SK-N-SH (cell line): Measurements from ENCODE around the gene TSHZ2. TPM values are rescaled to one million over a fixed set of nuclear protein-coding genes. Genes with fewer than 3 reads are reported as not detected.

Source experiments
- CTCF ChIA-PET: fragments of 300-600, 350-600 bp; formaldehyde crosslinking; extraction: SDS; loops from one replicate; lab custom pipeline; 2021; lab: Yijun Ruan, JAX
- POLR2A ChIA-PET: fragments of 350-600 bp; sonication (Branson Sonifier 250); formaldehyde crosslinking; extraction: SDS; loops from one replicate; lab custom pipeline; 2020; ENCODE audit warnings: antibody characterized with exemption, inconsistent platforms; lab: Yijun Ruan, JAX
- DNase-seq: peaks from one replicate; pipeline ENCODE4 v3.0.0; 2012
- H2AFZ ChIP-seq: fragments of 200-600 bp; sonication (generic); 2 replicates; pipeline ENCODE4 v1.8.1; 2016; ENCODE audit warnings: antibody characterized with exemption, mild to moderate bottlenecking, low read depth
- H3F3A ChIP-seq: fragments of 200-600 bp; sonication (generic); replicated peaks from 2 replicates; pipeline ENCODE3; 2016; ENCODE audit warnings: antibody characterized with exemption, mild to moderate bottlenecking; ENCODE audit not compliant: insufficient read depth
- H3K27ac ChIP-seq, 2 experiments: fragments of 200-500 bp in 1 of 2; fragments of 200-600 bp in 1 of 2; sonication (Bioruptor generic) in 1 of 2; sonication (generic), shearing (Covaris generic) in 1 of 2; 2 replicates each; pipeline versions ENCODE4 v1.5.1 to v1.6.1; 2014 to 2016; ENCODE audit warnings: low read depth in 2 of 2, inconsistent platforms in 1 of 2, low read length in 1 of 2, mild to moderate bottlenecking in 1 of 2, mixed read lengths in 1 of 2
- H3K27me3 ChIP-seq: fragments of 200-600 bp; sonication (generic), shearing (Covaris generic); 2 replicates; pipeline ENCODE4 v1.6.1; 2016; ENCODE audit warnings: mixed run types; ENCODE audit not compliant: insufficient read depth
- H3K36me3 ChIP-seq, 2 experiments: fragments of 200-500 bp in 1 of 2; fragments of 200-600 bp in 1 of 2; sonication (Bioruptor generic) in 1 of 2; sonication (generic) in 1 of 2; replicated peaks in 1 of 2; 2 replicates each; pipeline versions ENCODE3 to v1.5.1; 2014 to 2016; ENCODE audit warnings: low read length in 1 of 2, mild to moderate bottlenecking in 1 of 2; ENCODE audit not compliant: insufficient read depth in 2 of 2, control insufficient read depth in 1 of 2
- H3K4me1 ChIP-seq, 2 experiments: fragments of 200-500 bp in 1 of 2; fragments of 200-600 bp in 1 of 2; sonication (Bioruptor generic) in 1 of 2; sonication (generic), shearing (Covaris generic) in 1 of 2; 2 replicates each; pipeline versions ENCODE4 v1.5.1 to v1.6.1; 2014 to 2016; ENCODE audit warnings: low read depth in 1 of 2, low read length in 1 of 2, mixed run types in 1 of 2; ENCODE audit not compliant: insufficient read depth in 2 of 2, control insufficient read depth in 1 of 2
- H3K4me2 ChIP-seq: fragments of 200-600 bp; sonication (generic), shearing (Covaris generic); 2 replicates; pipeline ENCODE4 v1.6.1; 2017; ENCODE audit warnings: mixed run types
- H3K4me3 ChIP-seq, 2 experiments: fragments of 200-500 bp in 1 of 2; fragments of 200-600 bp in 1 of 2; sonication (Bioruptor generic) in 1 of 2; sonication (generic), shearing (Covaris generic) in 1 of 2; 2 replicates each; pipeline versions ENCODE4 v1.5.1 to v1.8.1; 2014 to 2016; ENCODE audit warnings: low read depth in 2 of 2, inconsistent platforms in 1 of 2, low read length in 1 of 2, mild to moderate bottlenecking in 1 of 2, mixed read lengths in 1 of 2, moderate library complexity in 1 of 2
- H3K79me2 ChIP-seq: fragments of 200-600 bp; sonication (generic); 2 replicates; pipeline ENCODE4 v1.8.1; 2017; ENCODE audit warnings: mild to moderate bottlenecking; ENCODE audit not compliant: insufficient read depth
- H3K9ac ChIP-seq: fragments of 200-600 bp; sonication (generic); 2 replicates; pipeline ENCODE4 v1.6.1; 2017; ENCODE audit warnings: mixed run types
- H3K9me2 ChIP-seq: fragments of 200-600 bp; sonication (generic); 2 replicates; pipeline ENCODE4 v1.6.1; 2017; ENCODE audit warnings: mixed run types
- H3K9me3 ChIP-seq: fragments of 200-600 bp; sonication (generic); 2 replicates; pipeline ENCODE4 v1.6.1; 2017; ENCODE audit warnings: mixed run types, mild to moderate bottlenecking, moderate library complexity
- H4K20me1 ChIP-seq: fragments of 200-600 bp; sonication (generic); 2 replicates; pipeline ENCODE4 v1.6.1; 2017; ENCODE audit warnings: mild to moderate bottlenecking, mixed run types; ENCODE audit not compliant: insufficient read depth
- CTCF ChIP-seq: fragments of 200-600 bp; sonication (generic); IDR thresholded peaks from 2 replicates; pipeline ENCODE4 v1.6.1; 2017; ENCODE audit warnings: antibody characterized with exemption, mild to moderate bottlenecking, moderate library complexity
- EP300 ChIP-seq, 2 experiments: IDR thresholded peaks; 2 replicates each; pipeline versions ENCODE4 v1.4.0 to v1.6.1; 2012; ENCODE audit warnings: borderline replicate concordance in 1 of 2, low read depth in 1 of 2, low read length in 1 of 2
- FOXM1 ChIP-seq: IDR thresholded peaks from 2 replicates; pipeline ENCODE4 v1.4.0; 2012; ENCODE audit warnings: low read depth, mild to moderate bottlenecking
- IRF3 ChIP-seq: fragments of 150-350 bp; IDR thresholded peaks from 2 replicates; pipeline ENCODE4 v1.6.1; 2016; ENCODE audit warnings: mild to moderate bottlenecking, low read depth, low read length
- JUND ChIP-seq: IDR thresholded peaks from 2 replicates; pipeline ENCODE4 v1.4.0; 2012
- NFIC ChIP-seq: IDR thresholded peaks from 2 replicates; pipeline ENCODE4 v1.4.0; 2012; ENCODE audit warnings: borderline replicate concordance
- POLR2AphosphoS5 ChIP-seq: IDR thresholded peaks from 2 replicates; pipeline ENCODE4 v1.6.1; 2012; ENCODE audit warnings: low read depth, low read length
- RXRA ChIP-seq: IDR thresholded peaks from 2 replicates; pipeline ENCODE4 v1.4.0; 2012; ENCODE audit warnings: low read depth, mild to moderate bottlenecking, borderline replicate concordance
- SMC3 ChIP-seq: IDR thresholded peaks from 2 replicates; pipeline ENCODE4 v1.6.1; 2012; ENCODE audit warnings: low read depth, low read length, improper control_type of control experiment
- TAF1 ChIP-seq: IDR thresholded peaks from 2 replicates; pipeline ENCODE4 v1.6.1; 2012; ENCODE audit warnings: low read depth, mild to moderate bottlenecking, low read length, moderate library complexity, borderline replicate concordance
- TCF12 ChIP-seq: IDR thresholded peaks from 2 replicates; pipeline ENCODE4 v1.4.0; 2012
- YY1 ChIP-seq: IDR thresholded peaks from 2 replicates; pipeline ENCODE4 v1.4.0; 2012; ENCODE audit warnings: low read depth, mild to moderate bottlenecking
- ZBTB33 ChIP-seq: IDR thresholded peaks from 2 replicates; pipeline ENCODE4 v1.4.0; 2012; ENCODE audit warnings: low read depth, borderline replicate concordance
- WGBS: methylation state at CpG from one replicate; pipeline ENCODE4 v1.1.6; 2017; ENCODE audit warnings: low lambda C conversion rate; 5-methylcytosine and 5-hydroxymethylcytosine counted together
- polyA plus RNA-seq, 3 experiments: library from polyadenylated mRNA; depleted of rRNA; stranded (reverse); fragments of >200 nt; gene quantifications; 2 replicates each; pipeline ENCODE4 v1.2.3, GENCODE V29; 2012

Gene TSHZ2
- polyA plus RNA-seq, 1 of the 3 experiments (the other 2 are of a cell fraction) = 0.13 TPM

GRCh38 chr20:53009979-53010735 is 38.0 kb downstream of the TSHZ2 start:
- Histone ChIP-seq H3K79me2 (no peaks in the 10 kb centered on the region), H2AFZ (no peak overlapping the region), H4K20me1 (no peaks in the 10 kb centered on the region), H3F3A (no peaks in the 10 kb centered on the region), H3K27me3 (no peaks in the 10 kb centered on the region), H3K4me2 (no peak overlapping the region), H3K9me2 (no peaks in the 10 kb centered on the region), H3K4me3 (no peak overlapping the region), H3K4me1 (no peaks in the 10 kb centered on the region), H3K36me3 (no peaks in the 10 kb centered on the region), H3K9me3 (no peaks in the 10 kb centered on the region), H3K27ac (no peak overlapping the region), H3K9ac (no peak overlapping the region)
- TF ChIP-seq SMC3 (no peak), IRF3 (no peak), TCF12 (no peak), POLR2AphosphoS5 (no peak), FOXM1 (no peak), RXRA (no peak)
- no peak for DNase-seq
- ChIA-PET POLR2A (no interaction called here), CTCF (no interaction called here)
- WGBS = 41% methylated on average over 5 of the region's 5 CpGs

GRCh38 chr20:53011640-53012039 is 39.5 kb downstream of the TSHZ2 start:
- Histone ChIP-seq H3F3A (no peaks in the 10 kb centered on the region), H3K4me3 (no peak overlapping the region), H3K36me3 (no peaks in the 10 kb centered on the region), H4K20me1 (no peaks in the 10 kb centered on the region), H3K9ac (no peak overlapping the region), H3K9me3 (no peaks in the 10 kb centered on the region), H2AFZ (no peak overlapping the region), H3K27me3 (no peaks in the 10 kb centered on the region), H3K27ac (no peak overlapping the region), H3K79me2 (no peaks in the 10 kb centered on the region), H3K9me2 (no peaks in the 10 kb centered on the region), H3K4me2 (no peak overlapping the region)
- ChIA-PET POLR2A (no interaction called here), CTCF (no interaction called here)
- WGBS = 8% methylated on average over 2 of the region's 2 CpGs
- TF ChIP-seq RXRA (no peak), YY1 (no peak), CTCF (no peak), NFIC (no peak), ZBTB33 (no peak), EP300 (IDR thresholded peaks at IDR 0.05; ENCODE audit: borderline replicate concordance in 1 of 2, low read depth in 1 of 2, low read length in 1 of 2) (no peak), TAF1 (no peak), FOXM1 (no peak), JUND (no peak), SMC3 (no peak)
- TF ChIP-seq, all 33 proteins: peak for 0
- DNase-seq = no peak
- H3K4me1 ChIP-seq = no peaks in the 10 kb centered on the region
